Measurements from ENCODE around the gene MLLT6.

- TF ChIP-seq CTCF (IDR thresholded peaks at IDR 0.05 in 4 of 5, conservative IDR thresholded peaks at IDR 0.05 in 1 of 5) (no peak), POLR2A (IDR thresholded peaks at IDR 0.05) (peak in 1 of 2 donors; percentile 28)
Observed at GRCh38 chr17:38741921-38742410, 36.9 kb downstream of the MLLT6 start.

Data from gastrocnemius medialis (tissue), 4 donors.